Measurements from ENCODE around the gene PLXNA2. TPM values are rescaled to one million over a fixed set of nuclear protein-coding genes. Genes with fewer than 3 reads are reported as not detected.

The PLXNA2 gene
- total and polyA plus RNA-seq, 2 of the 4 experiments (the other 2 are of a cell fraction) = 0.72 to 1.1 TPM

DNA sequence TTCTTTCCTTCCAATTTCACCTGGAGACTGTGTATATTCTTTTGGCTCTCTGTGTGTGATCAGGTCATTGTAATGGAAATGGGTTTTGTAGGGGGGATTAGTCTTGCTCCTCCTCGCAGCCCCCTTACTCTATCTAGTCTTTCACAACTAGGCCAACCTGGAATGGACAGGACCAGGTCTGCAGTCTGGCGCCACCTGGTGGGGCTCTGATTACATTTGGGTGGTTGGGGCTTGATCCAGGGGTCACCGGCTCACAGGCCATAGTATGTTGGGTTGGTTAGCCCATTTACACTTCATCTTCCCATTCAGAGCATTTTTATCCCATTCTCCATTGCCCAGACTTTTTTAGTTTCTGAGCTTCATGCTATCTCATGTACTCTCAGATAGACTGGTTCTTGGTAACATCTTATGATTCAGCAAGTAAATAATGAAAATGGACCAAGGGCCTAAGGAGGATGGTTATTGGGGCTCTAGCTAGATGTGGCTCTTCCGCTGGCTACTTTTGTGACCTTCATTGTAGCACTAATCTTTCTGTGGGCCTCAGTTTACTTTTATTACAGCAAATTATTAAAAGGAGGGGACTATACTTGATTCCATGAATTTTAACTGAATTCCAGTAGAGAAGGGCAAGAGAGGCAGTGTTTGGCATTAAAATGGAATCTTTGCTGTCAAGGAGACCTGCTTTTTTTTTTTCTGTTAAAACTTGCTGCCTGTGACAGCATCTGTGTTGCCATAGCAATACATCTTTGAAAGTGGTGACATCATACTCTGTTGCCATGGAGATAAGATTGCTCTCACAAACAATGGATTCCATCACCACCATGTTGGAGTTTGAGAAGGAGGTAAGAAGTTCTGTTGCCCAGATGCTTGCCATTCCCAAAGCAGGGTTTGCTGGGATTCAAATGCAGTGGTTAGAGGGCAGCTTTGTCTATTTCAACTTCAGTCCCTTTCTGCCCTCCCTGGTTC is 150.1 kb downstream of the PLXNA2 start:
- CTCF ChIA-PET = interaction anchor here (0.6 to 2.1 kb wide), 5 partner anchors 13 to 145 kb away, joined by 3 to 9 read pairs (median 3); no protein-coding TSS in a partner anchor
- H3K27me3 ChIP-seq (ENCODE audit: control insufficient read depth, insufficient read depth, low read length) = no peaks in the 10 kb centered on the region
- H3K4me2 ChIP-seq (ENCODE audit: low read depth, low read length) = no peak overlapping the region
- H3K4me3 ChIP-seq (ENCODE audit: insufficient read depth, low read depth, low read length) = no peak overlapping the region
- H4K8ac ChIP-seq (ENCODE audit: low read depth in 2 of 2, low read length in 2 of 2) = no peak overlapping the region
- H4K5ac ChIP-seq (ENCODE audit: low read depth, low read length) = no peak overlapping the region
- in situ Hi-C loops (cut with MboI; ENCODE audit: low sequenced_read_pairs) = loop anchor here (5.0 kb wide), 1 partner anchor 72 kb away; no protein-coding TSS in a partner anchor
- H3K9me3 ChIP-seq (ENCODE audit: control insufficient read depth, insufficient read depth, low read length) = no peaks in the 10 kb centered on the region
- no peak overlapping the region for H3K18ac ChIP-seq (ENCODE audit: low read depth, low read length)
- no peak overlapping the region for H3K56ac ChIP-seq (ENCODE audit: extremely low read depth, insufficient read depth, low read length)
- POLR2A ChIA-PET (ENCODE audit: unreplicated experiment) = no interaction called here
- H3K14ac ChIP-seq (replicated peaks; ENCODE audit: low read depth, low read length) = no peak overlapping the region
- no peaks in the 10 kb centered on the region for H3K36me3 ChIP-seq (ENCODE audit: control insufficient read depth, insufficient read depth, low read length)
- peak; percentile 54 for TF ChIP-seq RAD21 (IDR thresholded peaks at IDR 0.05; ENCODE audit: low read length)
- TF ChIP-seq RCOR1 (IDR thresholded peaks at IDR 0.05; ENCODE audit: insufficient replicate concordance, low read length) = no peak
- TF ChIP-seq, protein P1, sequence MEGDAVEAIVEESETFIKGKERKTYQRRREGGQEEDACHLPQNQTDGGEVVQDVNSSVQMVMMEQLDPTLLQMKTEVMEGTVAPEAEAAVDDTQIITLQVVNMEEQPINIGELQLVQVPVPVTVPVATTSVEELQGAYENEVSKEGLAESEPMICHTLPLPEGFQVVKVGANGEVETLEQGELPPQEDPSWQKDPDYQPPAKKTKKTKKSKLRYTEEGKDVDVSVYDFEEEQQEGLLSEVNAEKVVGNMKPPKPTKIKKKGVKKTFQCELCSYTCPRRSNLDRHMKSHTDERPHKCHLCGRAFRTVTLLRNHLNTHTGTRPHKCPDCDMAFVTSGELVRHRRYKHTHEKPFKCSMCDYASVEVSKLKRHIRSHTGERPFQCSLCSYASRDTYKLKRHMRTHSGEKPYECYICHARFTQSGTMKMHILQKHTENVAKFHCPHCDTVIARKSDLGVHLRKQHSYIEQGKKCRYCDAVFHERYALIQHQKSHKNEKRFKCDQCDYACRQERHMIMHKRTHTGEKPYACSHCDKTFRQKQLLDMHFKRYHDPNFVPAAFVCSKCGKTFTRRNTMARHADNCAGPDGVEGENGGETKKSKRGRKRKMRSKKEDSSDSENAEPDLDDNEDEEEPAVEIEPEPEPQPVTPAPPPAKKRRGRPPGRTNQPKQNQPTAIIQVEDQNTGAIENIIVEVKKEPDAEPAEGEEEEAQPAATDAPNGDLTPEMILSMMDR (conservative IDR thresholded peaks at IDR 0.05; ENCODE audit: low read depth, low read length) = peak; percentile 60
- TF ChIP-seq CEBPB (IDR thresholded peaks at IDR 0.05; ENCODE audit: low read depth, low read length) = peak; percentile 47; the same call in 1 of the 2 replicates
- TF ChIP-seq SMC3 (IDR thresholded peaks at IDR 0.05; ENCODE audit: low read depth, low read length) = peak; percentile 44
- TF ChIP-seq NFE2L2 (IDR thresholded peaks at IDR 0.05; ENCODE audit: low read depth, low read length) = no peak
- intact Hi-C loops (cut with micrococcal nuclease) = loop anchor here (1.0 to 10.0 kb wide), 2 partner anchors 73 to 209 kb away; no protein-coding TSS in a partner anchor
- H2BK15ac ChIP-seq (ENCODE audit: low read depth, low read length) = no peak overlapping the region
- no peak overlapping the region for H2AK9ac ChIP-seq (replicated peaks; ENCODE audit: low read depth, low read length, poor library complexity)
- H3K79me1 ChIP-seq (ENCODE audit: low read depth in 1 of 2, low read length in 2 of 2) = no peaks in the 10 kb centered on the region
- no peak overlapping the region for H3K27ac ChIP-seq (ENCODE audit: insufficient read depth, low read length)
- H4K91ac ChIP-seq (ENCODE audit: insufficient read depth, low read depth, low read length) = no peak overlapping the region
- no peak overlapping the region for H2AFZ ChIP-seq (replicated peaks; ENCODE audit: low read length, poor library complexity)
- no peak overlapping the region for H2BK5ac ChIP-seq (ENCODE audit: low read depth, low read length, poor library complexity, severe bottlenecking)
- dilution Hi-C loops (cut with HindIII; ENCODE audit: low sequenced_read_pairs, unreplicated experiment) = no loop called here
- H2BK120ac ChIP-seq (ENCODE audit: low read depth, low read length) = no peak overlapping the region
- peaks cover 5% of the 10 kb centered on the region for H3K9me1 ChIP-seq (ENCODE audit: insufficient read depth, low read length)
- H4K20me1 ChIP-seq (ENCODE audit: insufficient read depth, low read length) = no peaks in the 10 kb centered on the region; the same call in 1 of the 2 replicates
- no peak overlapping the region for H3K23ac ChIP-seq (ENCODE audit: low read depth, low read length)
- no peak overlapping the region for H2BK20ac ChIP-seq (ENCODE audit: low read depth, low read length)
- H3K4ac ChIP-seq (ENCODE audit: low read depth, low read length) = no peak overlapping the region
- BruUV-seq (replicated peaks) = no TSS peak
- no peak overlapping the region for H3K9ac ChIP-seq (ENCODE audit: low read depth, low read length)
- H2AK5ac ChIP-seq (ENCODE audit: low read depth, low read length) = no peak overlapping the region
- peak; percentile 64 for ATAC-seq (ENCODE audit: low read depth)
- no CpG with 5 or more reads among the region's 4 CpGs for WGBS, 2 experiments (ENCODE audit: extremely low coverage in 2 of 2, insufficient read length in 1 of 2)
- DNase-seq = peak; percentile 58
- H3K4me1 ChIP-seq (ENCODE audit: control insufficient read depth, insufficient read depth, low read length) = peaks cover 7% of the 10 kb centered on the region; the same call in 1 of the 2 replicates
